H1 (cell line): ENCODE data around the gene SLC27A4. TPM values are rescaled to one million over a fixed set of nuclear protein-coding genes. Genes with fewer than 3 reads are reported as not detected.

Experiments used
- CTCF ChIA-PET: fragments of 300-600 bp; sonication (Branson Sonifier 250); formaldehyde crosslinking; loops from one replicate; lab custom pipeline; 2021; ENCODE audit not compliant: partially characterized antibody; lab: Charles Lee
- POLR2A ChIA-PET: fragments of 300-600 bp; sonication (Branson Sonifier 250); formaldehyde crosslinking; loops from one replicate; lab custom pipeline; 2021; ENCODE audit warnings: inconsistent platforms; ENCODE audit not compliant: partially characterized antibody; lab: Charles Lee
- DNase-seq, 2 experiments: peaks; one replicate each; pipeline versions ENCODE4 v3.0.0 to v3.0.0-alpha.2; 2010 to 2022; ENCODE audit warnings: low spot score in 2 of 2, low read depth in 1 of 2, mixed read lengths in 1 of 2
- FAIRE-seq: peaks from 2 replicates; lab custom pipeline; 2011; peaks lifted over from hg19 to GRCh38; lab: Jason Lieb, UNC
- H2AFZ ChIP-seq: 2 replicates; pipeline ENCODE4 v1.8.1; 2012; ENCODE audit warnings: low read length, inconsistent platforms
- H2AK5ac ChIP-seq: 2 replicates; pipeline ENCODE4 v1.6.1; 2013; ENCODE audit warnings: low read depth, low read length
- H2BK120ac ChIP-seq: replicated peaks from 2 replicates; pipeline ENCODE3; 2013; ENCODE audit warnings: low read depth, low read length, inconsistent platforms
- H2BK12ac ChIP-seq: 2 replicates; pipeline ENCODE4 v1.6.1; 2013; ENCODE audit warnings: low read depth, low read length
- H2BK15ac ChIP-seq: 2 replicates; pipeline ENCODE4 v1.6.1; 2013; ENCODE audit warnings: low read length
- H2BK20ac ChIP-seq: 2 replicates; pipeline ENCODE4 v1.6.1; 2013; ENCODE audit warnings: low read length
- H2BK5ac ChIP-seq: 2 replicates; pipeline ENCODE4 v1.6.1; 2013; ENCODE audit warnings: low read depth, low read length
- H3K14ac ChIP-seq: 2 replicates; pipeline ENCODE4 v1.6.1; 2013; ENCODE audit warnings: inconsistent platforms; ENCODE audit not compliant: insufficient read length
- H3K18ac ChIP-seq: 2 replicates; pipeline ENCODE4 v1.6.1; 2013; ENCODE audit warnings: low read length; ENCODE audit errors: extremely low read depth
- H3K23ac ChIP-seq: 2 replicates; pipeline ENCODE4 v1.6.1; 2013; ENCODE audit warnings: inconsistent platforms; ENCODE audit not compliant: insufficient read length
- H3K23me2 ChIP-seq: 2 replicates; pipeline ENCODE4 v1.6.1; 2013; ENCODE audit warnings: low read depth, low read length
- H3K27ac ChIP-seq: 2 replicates; pipeline ENCODE4 v1.6.1; 2011; ENCODE audit warnings: low read depth, low read length, inconsistent platforms
- H3K27me3 ChIP-seq, 4 experiments: replicated peaks in 1 of 4; 1 replicate in 1 of 4; 2 replicates in 3 of 4; pipeline versions ENCODE4 v1.6.1 to v1.8.1; 2011 to 2013; ENCODE audit warnings: low read length in 3 of 4, mild to moderate bottlenecking in 3 of 4, inconsistent platforms in 2 of 4, mixed read lengths in 2 of 4, moderate library complexity in 1 of 4; ENCODE audit not compliant: control insufficient read depth in 3 of 4, insufficient read depth in 3 of 4; ENCODE audit errors: extremely low read depth in 1 of 4
- H3K36me3 ChIP-seq, 4 experiments: 2 replicates each; pipeline versions ENCODE4 v1.6.1 to v1.8.1; 2011 to 2013; ENCODE audit warnings: mild to moderate bottlenecking in 4 of 4, low read length in 3 of 4, moderate library complexity in 2 of 4, control low read depth in 1 of 4, inconsistent platforms in 1 of 4; ENCODE audit not compliant: insufficient read depth in 4 of 4, control insufficient read depth in 2 of 4
- H3K4ac ChIP-seq: replicated peaks from 2 replicates; pipeline ENCODE3; 2013; ENCODE audit warnings: low read length, low read depth, mixed read lengths, inconsistent platforms; ENCODE audit not compliant: insufficient read length
- H3K4me1 ChIP-seq, 4 experiments: replicated peaks in 1 of 4; 1 replicate in 1 of 4; 2 replicates in 3 of 4; pipeline versions ENCODE4 v1.6.1 to v1.8.1; 2011 to 2013; ENCODE audit warnings: low read length in 3 of 4, inconsistent platforms in 2 of 4, mixed read lengths in 1 of 4; ENCODE audit not compliant: insufficient read depth in 4 of 4, control insufficient read depth in 3 of 4
- H3K4me2 ChIP-seq, 2 experiments: 2 replicates each; pipeline versions ENCODE4 v1.6.1 to v1.8.1; 2011 to 2013; ENCODE audit warnings: low read depth in 2 of 2, low read length in 2 of 2, control low read depth in 1 of 2, inconsistent platforms in 1 of 2, mild to moderate bottlenecking in 1 of 2; ENCODE audit not compliant: insufficient read depth in 1 of 2
- H3K4me3 ChIP-seq, 4 experiments: fragments of 200-600, 300-600 bp in 1 of 4; sonication (generic), shearing (Covaris generic), sonication (Bioruptor Twin) in 1 of 4; 2 replicates each; pipeline versions ENCODE4 v1.5.1 to v1.8.1; 2011 to 2016; ENCODE audit warnings: low read length in 4 of 4, low read depth in 3 of 4, control low read depth in 2 of 4, inconsistent platforms in 2 of 4, mild to moderate bottlenecking in 2 of 4, mixed read lengths in 1 of 4, moderate library complexity in 1 of 4; ENCODE audit not compliant: insufficient read depth in 2 of 4; ENCODE audit errors: extremely low read depth in 1 of 4
- H3K56ac ChIP-seq: replicated peaks from 2 replicates; pipeline ENCODE3; 2013; ENCODE audit warnings: low read depth, mild to moderate bottlenecking, mixed read lengths, low read length, inconsistent platforms; ENCODE audit not compliant: insufficient read length
- H3K79me1 ChIP-seq: 2 replicates; pipeline ENCODE4 v1.6.1; 2013; ENCODE audit warnings: low read depth, low read length, control low read depth
- H3K79me2 ChIP-seq, 2 experiments: 2 replicates each; pipeline versions ENCODE4 v1.6.1 to v1.8.1; 2012 to 2013; ENCODE audit warnings: low read length in 2 of 2, mild to moderate bottlenecking in 2 of 2, inconsistent platforms in 1 of 2; ENCODE audit not compliant: insufficient read depth in 2 of 2, control insufficient read depth in 1 of 2
- H3K9ac ChIP-seq, 4 experiments: replicated peaks in 1 of 4; 1 replicate in 1 of 4; 2 replicates in 3 of 4; pipeline versions ENCODE4 v1.6.1 to v1.8.1; 2011 to 2013; ENCODE audit warnings: low read depth in 3 of 4, low read length in 3 of 4, control low read depth in 2 of 4, mild to moderate bottlenecking in 2 of 4, moderate library complexity in 2 of 4, inconsistent platforms in 1 of 4; ENCODE audit errors: extremely low read depth in 1 of 4
- H3K9me3 ChIP-seq, 2 experiments: 2 replicates each; pipeline versions ENCODE4 v1.6.1 to v1.8.1; 2012 to 2013; ENCODE audit warnings: mild to moderate bottlenecking in 2 of 2, moderate library complexity in 2 of 2, control low read depth in 1 of 2, inconsistent platforms in 1 of 2, low read depth in 1 of 2, low read length in 1 of 2, mixed read lengths in 1 of 2; ENCODE audit not compliant: insufficient read depth in 2 of 2
- H4K20me1 ChIP-seq, 2 experiments: replicated peaks in 1 of 2; 2 replicates each; pipeline versions ENCODE3 to v1.8.1; 2011 to 2013; ENCODE audit warnings: inconsistent platforms in 2 of 2, low read length in 2 of 2, mild to moderate bottlenecking in 1 of 2; ENCODE audit not compliant: insufficient read depth in 2 of 2, control insufficient read depth in 1 of 2
- H4K5ac ChIP-seq: 2 replicates; pipeline ENCODE4 v1.6.1; 2013; ENCODE audit warnings: low read length, low read depth, mixed read lengths, inconsistent platforms; ENCODE audit not compliant: insufficient read length
- H4K8ac ChIP-seq: 2 replicates; pipeline ENCODE4 v1.8.0; 2013; ENCODE audit warnings: mild to moderate bottlenecking, moderate library complexity, low read length, inconsistent platforms; ENCODE audit not compliant: insufficient read depth; ENCODE audit errors: extremely low read depth
- H4K91ac ChIP-seq: replicated peaks from 2 replicates; pipeline ENCODE3; 2013; ENCODE audit warnings: low read length, mixed read lengths, inconsistent platforms; ENCODE audit not compliant: insufficient read length
- CBX8 ChIP-seq: fragments of 300-800, 300-1000 bp; sonication (generic); IDR thresholded peaks from 2 replicates; pipeline ENCODE4 v1.7.1; 2016; ENCODE audit warnings: low read depth, low read length, borderline replicate concordance
- CTCF ChIP-seq, 3 experiments: IDR thresholded peaks; 1 replicate in 2 of 3; 2 replicates in 1 of 3; pipeline versions ENCODE4 v1.5.1 to v1.6.1; 2011; ENCODE audit warnings: low read length in 3 of 3, mild to moderate bottlenecking in 3 of 3, inconsistent platforms in 2 of 3, low read depth in 1 of 3, moderate library complexity in 1 of 3; ENCODE audit not compliant: insufficient read depth in 1 of 3; ENCODE audit errors: control extremely low read depth in 1 of 3
- EGR1 ChIP-seq: IDR thresholded peaks from 2 replicates; pipeline ENCODE4 v1.6.1; 2011; ENCODE audit warnings: low read depth, low read length, borderline replicate concordance
- EP300 ChIP-seq, 2 experiments: IDR thresholded peaks; 1 replicate in 1 of 2; 2 replicates in 1 of 2; pipeline ENCODE4 v1.6.1; 2011 to 2012; ENCODE audit warnings: low read depth in 2 of 2, low read length in 2 of 2, mild to moderate bottlenecking in 2 of 2, borderline replicate concordance in 1 of 2, inconsistent platforms in 1 of 2, moderate library complexity in 1 of 2
- MAX ChIP-seq: IDR thresholded peaks from 2 replicates; pipeline ENCODE4 v1.6.1; 2012; ENCODE audit warnings: inconsistent platforms
- RBBP5 ChIP-seq: IDR thresholded peaks from 2 replicates; pipeline ENCODE4 v1.7.1; 2012; ENCODE audit warnings: low read depth, mild to moderate bottlenecking, inconsistent platforms, low read length, moderate library complexity, borderline replicate concordance
- SAP30 ChIP-seq: fragments of 300-600 bp; sonication (generic); IDR thresholded peaks from 2 replicates; pipeline ENCODE4 v1.7.1; 2012; ENCODE audit warnings: low read length, moderate library complexity, mild to moderate bottlenecking, inconsistent platforms; ENCODE audit not compliant: insufficient read depth, insufficient replicate concordance
- SRF ChIP-seq: IDR thresholded peaks from 2 replicates; pipeline ENCODE4 v1.6.1; 2011; ENCODE audit warnings: mild to moderate bottlenecking, low read depth, low read length, moderate library complexity
- TCF12 ChIP-seq: IDR thresholded peaks from 2 replicates; pipeline ENCODE4 v1.6.1; 2011; ENCODE audit warnings: low read depth, mild to moderate bottlenecking, low read length
- WGBS, 2 experiments: shearing (Covaris generic) in 1 of 2; methylation state at CpG; one replicate each; pipeline versions ENCODE4 v1.1.6 to v1.1.7; 2013 to 2015; ENCODE audit warnings: low lambda C conversion rate in 2 of 2, mixed read lengths in 2 of 2, inconsistent platforms in 1 of 2, low coverage in 1 of 2, missing lambda C conversion rate in 1 of 2; ENCODE audit not compliant: insufficient replicate concordance in 2 of 2, insufficient coverage in 1 of 2, insufficient read length in 1 of 2; ENCODE audit errors: extremely low coverage in 1 of 2, missing lambda C conversion rate in 1 of 2; 5-methylcytosine and 5-hydroxymethylcytosine counted together
- polyA plus RNA-seq, 7 experiments: library from polyadenylated mRNA; depleted of rRNA in 3 of 7; stranded (reverse) in 5 of 7; unstranded in 2 of 7; fragments of >200 nt in 5 of 7; fragments of 200-250 nt in 2 of 7; gene quantifications; 1 replicate in 5 of 7; 2 replicates in 1 of 7; 4 replicates in 1 of 7; pipeline versions ENCODE4 v1.2.1 to v1.2.3, GENCODE V29; 2011 to 2013; ENCODE audit warnings: missing spikeins in 2 of 7, mixed read lengths in 2 of 7
- total RNA-seq: library from RNA; stranded (reverse); fragmentation: NEBNext Ultra II Directional; extraction: Animal tissue kit (Norgen Biotek cat#: 25700); gene quantifications from 2 replicates; pipeline ENCODE4 v1.2.1, GENCODE V29; 2021

SLC27A4 gene
- total and polyA plus RNA-seq, 2 of the 8 experiments (the other 6 are each of a cell fraction or from before 2014, with no cell fraction given), result 14.9 to 20.5 TPM

GRCh38 chr9:128372784-128373183 is 32.5 kb downstream of the SLC27A4 start:
- POLR2A ChIA-PET, result interaction anchor here (1.1 to 1.5 kb wide), 2 partner anchors 21 to 156 kb away, joined by 4 read pairs; no protein-coding TSS in a partner anchor
- H3K9me3 ChIP-seq, result no peaks in the 10 kb centered on the region
- H4K20me1 ChIP-seq, result peaks cover 0 to 13% of the 10 kb centered on the region in 2 experiments
- no peak overlapping the region for H3K56ac ChIP-seq
- FAIRE-seq (no peak), DNase-seq (no peak)
- no peak overlapping the region for H2BK12ac ChIP-seq
- H2BK20ac ChIP-seq, result no peak overlapping the region
- H2AK5ac ChIP-seq, result no peak overlapping the region
- H3K27ac ChIP-seq, result no peak overlapping the region
- H2BK120ac ChIP-seq, result no peak overlapping the region
- H3K4me2 ChIP-seq, result no peak overlapping the region; a peak in 1 of 4 replicates
- peaks cover 0 to 8% (median 3%) of the 10 kb centered on the region in 4 experiments; a peak in 4 of 7 replicates for H3K4me1 ChIP-seq
- H3K36me3 ChIP-seq, result no peaks in the 10 kb centered on the region; a peak in 2 of 8 replicates
- no peak overlapping the region for H3K14ac ChIP-seq
- peaks cover 0 to 7% (median 0%) of the 10 kb centered on the region in 4 experiments; a peak in 2 of 7 replicates for H3K27me3 ChIP-seq
- H4K8ac ChIP-seq, result no peak overlapping the region
- H3K23me2 ChIP-seq, result peaks cover 8% of the 10 kb centered on the region; the same call in 1 of the 2 replicates
- H3K79me2 ChIP-seq, result peaks cover 7 to 25% of the 10 kb centered on the region in 2 experiments
- H2BK15ac ChIP-seq, result no peak overlapping the region
- no peak for TF ChIP-seq RBBP5
- TF ChIP-seq EGR1, result no peak
- no peak for TF ChIP-seq TCF12
- TF ChIP-seq SRF, result no peak
- no peak for TF ChIP-seq SAP30
- TF ChIP-seq CTCF (IDR thresholded peaks at IDR 0.05; ENCODE audit: control extremely low read depth in 1 of 3, insufficient read depth in 1 of 3, low read depth in 1 of 3, low read length in 3 of 3), result no peak
- no peak for TF ChIP-seq MAX
- no peak for TF ChIP-seq EP300 (IDR thresholded peaks at IDR 0.05; ENCODE audit: borderline replicate concordance in 1 of 2, low read depth in 2 of 2, low read length in 2 of 2)
- TF ChIP-seq CBX8, result no peak
- H3K79me1 ChIP-seq, result peaks cover 10% of the 10 kb centered on the region; the same call in 1 of the 2 replicates
- H3K23ac ChIP-seq, result no peak overlapping the region
- CTCF ChIA-PET, result interaction anchor here (4.4 to 25.1 kb wide), 3 partner anchors 10 to 36 kb away, joined by 29 to 544 read pairs (median 323); no protein-coding TSS in a partner anchor
- H2AFZ ChIP-seq, result no peak overlapping the region
- no peak overlapping the region for H4K5ac ChIP-seq
- H3K18ac ChIP-seq, result no peak overlapping the region
- no peak overlapping the region for H2BK5ac ChIP-seq
- no peak overlapping the region for H3K9ac ChIP-seq
- H4K91ac ChIP-seq, result no peak overlapping the region
- WGBS, 2 experiments, result no CpG with 5 or more reads among the region's 1 CpG
- H3K4ac ChIP-seq, result no peak overlapping the region
- no peak overlapping the region for H3K4me3 ChIP-seq
